ENCODE data around the gene PLEKHO1.
"Not testable (repeated sequence)": the region's sequence is repeated elsewhere in the genome, so short reads cannot be mapped to it uniquely, and the experiment has no call there.

PLEKHO1 gene

GRCh38 chr1:150164779-150165178 lies 15.1 kb downstream of the PLEKHO1 start:
- DNase-seq = peak in 1 of 42 donors; percentile 27
- intact Hi-C loops (cut with DNase I) = no loop called here

GRCh38 chr1:150165622-150166612 lies 16.2 kb downstream of the PLEKHO1 start:
- intact Hi-C loops (cut with DNase I) = no loop called here
- DNase-seq = peak in 17 of 42 donors; percentile 19 to 65 (median 55)

GRCh38 chr1:150168960-150169601 lies 19.4 kb downstream of the PLEKHO1 start:
- intact Hi-C loops (cut with DNase I) = no loop called here
- peak in 37 of 42 donors; percentile 38 to 83 (median 61) for DNase-seq

- DNase-seq = no peak
- intact Hi-C loops (cut with DNase I) = no loop called here
Measured at GRCh38 chr1:150171801-150172200, 22.1 kb downstream of the PLEKHO1 start.

- DNase-seq = no peak
- intact Hi-C loops (cut with DNase I) = no loop called here
Measured at GRCh38 chr1:150173141-150173585, 23.4 kb downstream of the PLEKHO1 start.

- intact Hi-C loops (cut with DNase I) = no loop called here
Measured at GRCh38 chr1:150176593-150176992, 26.9 kb downstream of the PLEKHO1 start.

GRCh38 chr1:150178548-150178947 lies 28.8 kb downstream of the PLEKHO1 start:
- intact Hi-C loops (cut with DNase I) = no loop called here
- no peak for DNase-seq

More at GRCh38 chr1:150176593-150176992, 26.9 kb downstream of the PLEKHO1 start:
- DNase-seq = no peak

- DNase-seq = no peak
- intact Hi-C loops (cut with DNase I) = loop anchor here (10.0 kb wide), 2 partner anchors 115 to 215 kb away; partner anchors contain the start of gene VPS45
Measured at GRCh38 chr1:150179867-150180266, 30.2 kb downstream of the PLEKHO1 start.

GRCh38 chr1:150180474-150180873 lies 30.8 kb downstream of the PLEKHO1 start:
- intact Hi-C loops (cut with DNase I) = loop anchor here (10.0 kb wide), 2 partner anchors 116 to 216 kb away; partner anchors contain the start of gene VPS45
- no peak for DNase-seq

- intact Hi-C loops (cut with DNase I) = loop anchor here (10.0 kb wide), 2 partner anchors 117 to 217 kb away; partner anchors contain the start of gene VPS45
- DNase-seq = peak; percentile 35 to 88 (median 68)
Measured at GRCh38 chr1:150182247-150182646, 32.5 kb downstream of the PLEKHO1 start.

GRCh38 chr1:150183061-150183460 lies 33.3 kb downstream of the PLEKHO1 start:
- intact Hi-C loops (cut with DNase I) = loop anchor here (10.0 kb wide), 2 partner anchors 118 to 218 kb away; partner anchors contain the start of gene VPS45
- no peak for DNase-seq

GRCh38 chr1:150185481-150185880 lies 35.8 kb downstream of the PLEKHO1 start:
- no peak for DNase-seq
- intact Hi-C loops (cut with DNase I) = loop anchor here (10.0 kb wide), 2 partner anchors 121 to 221 kb away; partner anchors contain the start of gene VPS45

GRCh38 chr1:150186438-150186788 lies 36.7 kb downstream of the PLEKHO1 start:
- intact Hi-C loops (cut with DNase I) = loop anchor here (10.0 kb wide), 2 partner anchors 122 to 222 kb away; partner anchors contain the start of gene VPS45
- DNase-seq = not testable (repeated sequence)

GRCh38 chr1:150186789-150187559 lies 37.3 kb downstream of the PLEKHO1 start:
- peak in 1 of 42 donors; percentile 13 for DNase-seq
- intact Hi-C loops (cut with DNase I) = loop anchor here (10.0 kb wide), 2 partner anchors 122 to 222 kb away; partner anchors contain the start of gene VPS45

- peak in 9 of 42 donors; percentile 13 to 52 (median 32) for DNase-seq
- intact Hi-C loops (cut with DNase I) = loop anchor here (10.0 kb wide), 2 partner anchors 123 to 223 kb away; partner anchors contain the start of gene VPS45
Measured at GRCh38 chr1:150187560-150187931, 37.8 kb downstream of the PLEKHO1 start.

- DNase-seq = no peak
- intact Hi-C loops (cut with DNase I) = no loop called here
Measured at GRCh38 chr1:150192012-150192411, 42.3 kb downstream of the PLEKHO1 start.

- DNase-seq = no peak
- intact Hi-C loops (cut with DNase I) = no loop called here
Measured at GRCh38 chr1:150194381-150195031, 44.8 kb downstream of the PLEKHO1 start.

GRCh38 chr1:150196417-150196816 lies 46.7 kb downstream of the PLEKHO1 start:
- DNase-seq = no peak
- intact Hi-C loops (cut with DNase I) = no loop called here

Data from head of caudate nucleus (tissue), 42 donors.